ENCODE results near the gene SLC35A2.

SLC35A2 gene

DNA sequence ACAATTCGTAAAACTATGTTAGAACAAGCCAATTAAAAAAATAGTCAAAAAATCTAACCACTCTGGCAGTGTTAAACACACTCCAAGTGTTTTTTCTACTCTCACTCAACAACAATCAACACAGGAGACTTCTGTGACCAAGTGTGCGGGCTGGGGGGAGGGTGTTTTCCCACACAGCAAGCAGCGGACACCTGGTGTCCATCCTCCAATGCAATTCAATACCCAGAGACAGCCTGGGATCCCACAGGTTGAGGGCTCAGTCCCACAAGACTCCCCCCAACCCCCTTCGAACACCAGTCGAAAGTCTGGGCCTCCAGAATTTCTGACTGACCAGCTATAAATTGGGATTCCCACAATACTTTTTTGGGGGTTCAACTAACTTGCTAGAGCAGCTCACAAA is 15.7 kb upstream of the SLC35A2 start:
- no peak for DNase-seq (ENCODE audit: low read depth)

DNA sequence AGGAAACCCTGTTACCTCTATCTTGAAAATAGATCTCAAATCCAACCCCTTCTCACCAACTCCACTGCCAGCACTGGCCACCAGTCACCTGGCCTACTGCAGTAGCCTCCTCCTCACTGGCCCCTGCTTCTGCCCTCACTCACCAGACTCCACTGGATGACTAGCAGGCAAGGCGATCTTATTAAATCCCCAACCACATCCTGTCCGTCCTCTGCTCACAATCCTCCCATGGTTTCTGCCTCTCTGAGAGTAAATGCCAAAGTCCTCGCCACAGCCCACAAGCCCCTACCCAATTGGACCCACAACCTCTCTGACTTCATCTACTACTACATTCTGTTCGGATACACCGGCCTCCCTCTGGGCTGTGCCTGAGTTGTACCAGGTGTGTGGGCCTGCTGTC is 12.8 kb upstream of the SLC35A2 start:
- no peak for DNase-seq (ENCODE audit: low read depth)

- DNase-seq (ENCODE audit: low read depth): no peak
Measured at GRCh38 chrX:48923771-48924170, 12.3 kb upstream of the SLC35A2 start.

DNA sequence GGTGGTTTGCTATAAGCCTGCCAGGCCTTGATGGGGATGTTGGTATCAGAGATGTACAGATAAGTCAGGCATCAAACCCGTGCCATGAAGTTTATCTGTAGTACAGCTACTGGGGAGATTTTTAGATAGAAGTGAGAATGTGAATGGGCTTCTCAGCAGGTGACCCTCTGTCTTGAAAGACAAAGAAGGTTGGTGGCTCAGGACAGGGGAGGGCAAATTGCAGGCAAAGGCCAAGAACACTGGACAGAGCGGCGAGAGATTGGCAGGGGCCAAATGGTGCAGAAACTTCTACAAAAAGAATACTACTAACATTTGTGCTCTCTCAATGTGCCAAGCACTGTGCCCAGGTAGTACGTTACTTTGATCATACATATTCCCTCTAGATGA is 9.3 kb upstream of the SLC35A2 start:
- DNase-seq (ENCODE audit: low read depth): no peak

DNA sequence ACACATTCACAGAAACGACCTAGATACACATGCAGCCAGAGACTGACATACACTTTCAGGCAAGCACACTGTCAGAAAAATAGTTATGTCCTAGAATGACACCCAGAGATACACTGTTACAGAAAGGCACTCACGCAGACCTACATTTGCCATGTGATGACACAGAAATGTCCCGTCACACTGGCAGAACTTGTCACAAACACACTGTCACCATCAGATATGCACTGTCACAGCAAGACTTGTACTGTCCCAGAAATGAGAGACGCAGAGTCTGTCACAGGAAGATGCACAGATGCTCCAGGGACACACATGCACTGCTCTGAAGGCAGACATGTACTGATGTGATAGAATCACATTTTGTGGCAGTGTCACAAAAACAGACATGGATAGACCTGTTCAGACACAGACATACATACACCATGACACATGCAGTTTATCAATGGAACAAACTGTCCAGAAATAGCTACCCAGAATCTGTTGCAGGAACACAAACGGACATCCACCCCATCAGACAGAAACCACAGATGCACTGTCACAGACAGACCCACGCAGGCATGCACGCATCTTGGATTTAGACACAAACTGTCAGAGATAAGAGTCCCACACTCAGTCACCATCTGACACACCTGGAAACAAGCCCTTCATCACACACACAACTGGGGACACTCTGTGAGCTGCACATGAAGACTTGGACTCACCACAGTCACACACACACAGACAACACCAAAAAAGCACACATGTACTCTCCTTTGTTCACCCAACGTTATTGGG is 8.7 kb upstream of the SLC35A2 start:
- DNase-seq (ENCODE audit: low read depth): no peak

DNA sequence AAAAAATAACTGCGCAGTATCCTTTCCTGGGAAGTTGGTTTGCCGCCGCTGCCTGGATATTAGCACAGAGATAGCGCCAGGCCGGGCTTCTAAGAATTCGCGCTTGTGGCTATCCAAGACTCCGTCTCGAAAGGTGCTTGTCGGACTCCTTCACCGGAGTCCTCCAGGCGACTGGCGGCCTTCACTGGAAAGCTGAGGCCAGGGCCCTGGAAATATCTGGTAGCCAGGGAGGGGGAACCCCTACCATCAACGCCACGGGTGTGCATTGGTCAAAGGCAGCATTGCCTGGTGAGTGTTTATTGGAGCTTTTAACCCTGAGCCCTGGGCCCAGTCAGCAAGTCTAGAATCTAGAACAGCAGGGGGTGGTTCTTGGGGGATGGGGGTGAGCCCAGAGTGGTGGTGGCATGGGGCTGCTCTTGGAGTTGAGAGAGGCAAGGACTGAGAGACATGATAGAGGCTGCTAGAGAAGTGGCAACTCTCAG is 8.0 kb upstream of the SLC35A2 start:
- DNase-seq (ENCODE audit: low read depth): no peak

DNA sequence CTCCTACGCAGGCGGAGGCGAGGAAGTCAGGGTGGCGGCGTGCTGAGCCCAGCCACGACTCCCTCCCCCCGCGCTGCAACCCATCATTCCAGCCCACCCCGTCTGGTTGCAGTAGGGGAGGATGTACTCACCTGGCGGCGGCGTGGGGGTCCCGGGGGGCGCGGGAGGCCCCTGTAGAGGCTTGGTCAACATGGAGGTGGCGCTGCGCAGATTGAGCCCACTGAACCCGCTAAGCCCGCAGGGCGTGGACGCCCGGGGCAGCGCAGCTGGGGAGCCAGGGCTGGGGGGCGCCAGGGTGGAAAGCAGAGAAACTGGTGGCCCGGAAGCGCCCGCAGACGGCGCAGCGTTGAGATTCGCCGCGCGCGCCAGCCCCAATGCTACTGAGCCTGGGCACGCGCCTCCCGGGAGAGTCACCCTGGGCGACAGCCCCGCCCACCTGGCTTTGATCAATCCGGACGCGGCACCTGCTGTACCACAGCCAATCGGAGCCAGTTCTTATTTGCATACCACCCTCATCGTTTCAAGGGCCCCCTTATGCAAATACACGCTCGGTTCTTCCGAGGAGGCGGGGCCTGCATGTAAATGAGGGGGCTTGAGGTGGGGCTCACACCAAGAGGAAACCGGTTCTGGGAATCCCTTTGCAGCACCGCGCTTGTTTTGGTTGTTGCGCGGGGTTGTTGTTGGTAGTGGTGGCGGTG is 7.3 kb upstream of the SLC35A2 start, which contains the start of gene PIM2:
Gene PIM2, minus strand, starts transcription at position 382 of the 698 bp plus-strand sequence. Its CDS starts 190 bp downstream, at position 192.
- peak; percentile 85 for DNase-seq (ENCODE audit: low read depth)

GRCh38 chrX:48918301-48918642 is 6.8 kb upstream of the SLC35A2 start:
- no peak for DNase-seq (ENCODE audit: low read depth)

DNA sequence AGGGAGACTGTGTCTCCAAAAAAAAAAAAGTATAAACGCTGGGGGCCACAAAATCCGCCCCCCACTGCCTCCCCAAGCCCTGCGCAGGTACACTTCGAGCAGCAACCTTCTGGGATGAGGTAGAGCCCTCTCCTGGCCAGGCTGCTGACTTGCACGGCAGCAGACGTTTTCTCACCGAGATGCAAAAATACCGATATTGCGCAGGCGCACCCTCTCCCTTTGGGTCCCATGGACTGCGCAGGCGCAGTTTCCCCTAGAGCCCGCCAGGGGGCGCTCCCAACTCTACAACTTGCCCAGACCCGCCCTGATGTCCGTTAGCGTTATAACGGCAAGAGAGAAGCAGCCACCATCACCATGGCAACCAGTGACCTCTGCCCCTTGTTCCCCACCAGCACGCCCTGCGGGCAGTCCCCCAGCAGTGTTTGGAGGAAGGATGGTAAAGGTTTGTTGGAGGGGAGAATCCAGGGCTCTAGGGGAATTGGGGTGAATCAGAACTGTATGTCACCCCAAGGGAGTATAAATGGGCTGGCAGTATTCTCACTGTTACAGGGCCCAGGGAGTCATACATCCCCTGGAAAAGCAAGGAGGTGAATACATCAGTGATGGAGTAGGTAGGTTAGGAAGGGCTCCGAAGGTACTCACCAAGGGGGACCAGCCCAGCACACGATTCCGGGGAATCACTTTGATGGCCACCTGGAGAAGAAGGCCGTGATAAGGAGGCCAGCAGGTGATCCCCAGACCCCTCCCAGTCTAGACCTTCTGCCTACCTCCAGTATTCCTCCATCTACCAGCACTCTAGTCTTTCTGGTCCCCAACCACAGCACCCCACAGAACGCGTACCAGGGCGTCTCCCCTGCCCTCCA is 5.9 kb upstream of the SLC35A2 start:
- peak; percentile 81 for DNase-seq (ENCODE audit: low read depth)

DNA sequence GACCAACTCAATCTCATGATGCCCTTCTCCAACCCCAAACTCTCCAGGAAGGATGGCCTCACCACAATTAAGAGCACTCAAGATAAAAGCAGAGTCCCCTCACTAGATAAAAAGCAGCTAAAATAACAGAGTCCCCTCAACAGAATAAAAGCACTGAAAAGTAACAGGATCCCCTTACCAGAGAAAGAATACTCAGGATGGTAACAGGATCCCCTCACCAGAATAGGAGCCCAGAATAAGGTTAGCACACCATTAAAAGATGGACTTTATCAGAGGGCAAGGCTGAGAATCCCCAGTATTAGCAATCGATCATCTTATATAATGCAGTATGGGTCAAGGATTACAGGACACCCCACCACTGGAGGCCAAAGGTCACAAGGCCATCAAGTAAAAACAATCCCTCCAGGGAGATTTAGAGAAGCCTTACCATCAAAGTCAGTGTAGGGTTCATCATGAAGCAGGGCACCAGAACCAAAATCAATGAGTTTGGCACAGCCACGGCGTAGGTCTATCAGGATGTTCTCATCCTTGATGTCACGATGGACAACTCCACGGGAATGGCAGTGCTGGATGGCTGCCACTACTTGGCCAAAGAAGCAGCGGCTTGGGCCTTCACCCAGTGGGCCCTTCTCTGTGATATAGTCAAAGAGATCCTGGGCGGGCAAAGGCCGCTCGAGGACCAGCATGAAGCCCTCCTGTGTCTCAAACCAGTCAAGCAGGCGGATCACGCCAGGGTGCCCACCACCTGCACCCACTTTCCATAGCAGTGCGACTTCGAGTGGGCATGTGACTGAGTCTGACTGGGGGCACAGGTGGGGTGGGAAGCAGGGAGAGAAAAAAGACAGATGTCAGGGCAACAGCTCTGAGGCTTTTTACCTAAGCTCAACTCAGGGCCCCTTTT is 3.4 kb upstream of the SLC35A2 start:
- DNase-seq (ENCODE audit: low read depth): no peak

- no peak for DNase-seq (ENCODE audit: low read depth)
Measured at GRCh38 chrX:48913605-48914366, 2.3 kb upstream of the SLC35A2 start.

DNA sequence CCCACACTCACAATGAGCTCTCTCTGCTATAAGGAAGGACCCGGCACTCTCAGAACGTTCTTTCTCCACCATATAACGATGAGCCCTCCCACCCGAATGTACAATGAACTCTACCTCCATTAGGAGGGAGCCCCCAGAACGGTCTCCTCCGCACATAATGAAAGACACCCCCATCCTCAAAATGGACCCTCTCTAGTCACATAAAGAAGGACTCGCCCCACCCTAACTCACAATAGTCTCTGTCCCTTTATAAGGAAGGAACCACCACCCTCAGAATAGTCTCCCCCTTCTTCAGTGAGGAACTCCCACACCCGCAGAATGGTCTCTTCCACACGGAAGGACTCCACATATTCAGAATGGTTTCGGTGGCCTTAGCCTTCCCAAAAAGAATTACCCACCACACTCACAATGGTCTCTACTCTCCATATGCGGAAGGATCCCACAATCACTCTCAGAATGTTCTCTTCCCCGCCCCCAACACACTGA is 477 bp downstream of the SLC35A2 start:
- DNase-seq (ENCODE audit: low read depth): no peak

- DNase-seq (ENCODE audit: low read depth): no peak
Measured at GRCh38 chrX:48909703-48910294, 1.6 kb downstream of the SLC35A2 start.

DNA sequence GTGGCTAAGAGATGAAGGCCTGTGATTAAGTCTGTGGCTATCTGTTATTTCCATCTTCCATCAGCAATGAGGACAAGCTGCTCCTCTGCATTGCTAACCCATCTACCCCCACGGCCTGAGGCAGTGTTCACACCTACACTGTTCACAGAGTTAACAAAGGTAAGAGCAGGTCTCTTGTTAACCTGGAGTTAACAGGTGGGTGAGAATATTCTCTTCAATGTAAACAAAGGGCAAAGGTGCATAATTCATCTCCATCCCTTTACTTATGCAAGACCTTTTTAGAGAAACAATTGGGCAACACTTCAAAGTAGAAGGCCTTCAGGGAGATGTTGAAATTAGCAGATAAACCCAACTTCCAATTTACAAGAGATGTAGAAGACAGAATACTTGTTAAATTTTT is 2.8 kb downstream of the SLC35A2 start:
- no peak for DNase-seq (ENCODE audit: low read depth)

DNA sequence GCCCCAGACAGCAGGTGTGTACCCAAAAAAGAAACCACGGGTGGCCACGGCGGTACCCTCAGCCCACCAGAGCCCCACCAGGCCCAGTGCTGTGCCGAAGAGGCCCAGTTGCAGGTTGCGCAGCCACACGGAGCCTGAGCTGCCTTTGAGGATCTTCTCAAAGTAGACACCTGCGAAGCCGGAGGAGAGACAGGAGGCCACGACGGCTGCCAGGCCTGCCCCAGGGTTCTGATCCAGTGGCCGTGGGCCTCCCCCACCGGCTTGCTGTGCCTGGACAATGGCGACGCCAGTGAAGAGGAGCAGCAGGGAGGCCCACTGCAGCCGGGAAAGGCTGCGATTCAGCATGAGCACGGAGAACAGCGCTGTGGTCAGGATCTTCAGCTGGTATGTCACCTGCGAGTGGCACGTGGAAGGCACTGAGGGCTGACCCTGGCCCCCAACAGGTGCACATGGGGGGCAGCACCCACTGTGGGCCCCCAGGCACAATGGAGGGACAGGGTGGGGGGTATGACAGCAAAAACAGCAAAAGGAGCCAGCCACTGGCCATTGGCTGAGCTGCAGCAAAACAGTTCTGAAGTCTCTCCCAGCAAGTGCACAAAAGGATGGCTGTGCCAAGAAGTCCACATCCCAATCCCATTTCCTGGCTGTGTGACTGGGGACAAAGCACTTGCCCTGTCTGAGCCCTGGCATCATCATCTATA is 6.2 kb downstream of the SLC35A2 start:
- no peak for DNase-seq (ENCODE audit: low read depth)

GRCh38 chrX:48904626-48905025 is 6.8 kb downstream of the SLC35A2 start:
- DNase-seq (ENCODE audit: low read depth): no peak

DNA sequence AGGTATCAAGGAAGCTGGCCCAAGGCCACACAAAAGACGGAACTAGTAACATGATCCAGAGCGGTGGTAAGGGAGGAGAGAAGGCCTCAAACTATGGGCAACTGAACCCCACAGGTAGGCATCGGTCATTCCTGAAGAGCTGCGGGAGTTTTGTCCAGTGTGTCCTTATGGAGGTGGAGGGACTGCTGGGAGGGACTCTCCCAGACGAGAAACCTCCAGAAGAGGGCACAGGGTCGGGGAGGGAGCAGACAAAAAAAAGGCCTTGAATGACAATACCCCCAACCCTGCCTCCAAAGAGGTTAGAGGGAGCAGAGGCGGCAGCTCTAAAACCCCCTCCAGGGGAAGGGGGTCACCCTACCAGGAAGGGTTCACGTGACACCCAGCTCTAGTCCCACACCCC is 7.3 kb downstream of the SLC35A2 start:
- DNase-seq (ENCODE audit: low read depth): no peak

DNA sequence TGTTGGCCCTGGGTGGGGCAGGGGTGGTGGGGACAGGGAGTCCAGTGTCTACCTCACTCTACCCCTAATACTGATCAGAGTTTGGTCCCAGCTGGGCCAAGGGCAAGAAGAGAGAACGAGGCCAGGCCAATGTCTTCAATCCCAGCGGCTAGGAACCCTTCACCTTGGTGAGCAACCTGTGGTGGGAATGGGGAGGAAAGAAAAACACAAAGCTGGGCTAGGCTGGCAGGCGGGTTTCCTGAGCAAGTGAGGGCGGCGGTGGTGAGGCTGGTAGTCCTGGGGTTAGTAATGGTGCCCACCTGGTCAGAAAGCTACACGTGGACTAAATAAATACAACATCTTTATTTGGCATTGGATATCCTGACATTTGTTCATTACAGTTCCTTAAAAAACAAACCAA is 8.2 kb downstream of the SLC35A2 start:
- DNase-seq (ENCODE audit: low read depth): no peak

GRCh38 chrX:48902776-48903175 is 8.7 kb downstream of the SLC35A2 start:
- no peak for DNase-seq (ENCODE audit: low read depth)

DNA sequence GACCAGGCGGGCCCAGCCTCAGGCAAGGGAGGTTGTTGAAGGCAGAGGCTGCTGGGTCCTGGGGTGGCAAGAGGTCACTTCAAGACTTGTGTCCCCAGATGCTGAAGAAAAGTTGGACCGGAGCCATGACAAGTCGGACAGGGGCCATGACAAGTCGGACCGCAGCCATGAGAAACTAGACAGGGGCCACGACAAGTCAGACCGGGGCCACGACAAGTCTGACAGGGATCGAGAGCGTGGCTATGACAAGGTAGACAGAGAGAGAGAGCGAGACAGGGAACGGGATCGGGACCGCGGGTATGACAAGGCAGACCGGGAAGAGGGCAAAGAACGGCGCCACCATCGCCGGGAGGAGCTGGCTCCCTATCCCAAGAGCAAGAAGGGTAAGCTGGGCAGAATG is 9.3 kb downstream of the SLC35A2 start:
- no peak for DNase-seq (ENCODE audit: low read depth)
